ENCODE data around the gene RGP1. TPM values are rescaled to one million over a fixed set of nuclear protein-coding genes. Genes with fewer than 3 reads are reported as not detected.
A peak's percentile ranks its signal among the peaks of the same experiment; 100 is the strongest.

RGP1 gene
- total RNA-seq, 1 donor from 2014 or later: 34.9 TPM

DNA sequence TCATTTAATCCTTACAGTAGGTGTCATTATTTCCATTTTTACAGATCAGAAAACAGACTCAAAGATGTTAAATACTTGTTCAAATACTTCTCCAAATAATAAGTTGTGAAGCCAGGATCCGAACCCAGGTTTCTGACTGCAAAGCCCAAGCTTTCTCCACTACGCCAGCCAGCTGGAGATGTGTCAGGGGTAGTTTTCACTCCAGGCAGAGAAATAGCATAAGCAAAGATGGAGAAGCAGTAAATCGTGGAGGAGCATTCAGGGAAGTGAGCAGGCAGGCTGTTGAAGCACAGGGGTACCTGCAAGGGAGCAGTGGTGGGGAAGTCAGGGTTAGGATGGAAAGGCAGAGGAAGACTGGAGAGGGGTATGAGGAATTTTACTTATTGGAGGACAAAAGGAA, 20.0 kb upstream of the RGP1 start:
- TF ChIP-seq, protein P1, sequence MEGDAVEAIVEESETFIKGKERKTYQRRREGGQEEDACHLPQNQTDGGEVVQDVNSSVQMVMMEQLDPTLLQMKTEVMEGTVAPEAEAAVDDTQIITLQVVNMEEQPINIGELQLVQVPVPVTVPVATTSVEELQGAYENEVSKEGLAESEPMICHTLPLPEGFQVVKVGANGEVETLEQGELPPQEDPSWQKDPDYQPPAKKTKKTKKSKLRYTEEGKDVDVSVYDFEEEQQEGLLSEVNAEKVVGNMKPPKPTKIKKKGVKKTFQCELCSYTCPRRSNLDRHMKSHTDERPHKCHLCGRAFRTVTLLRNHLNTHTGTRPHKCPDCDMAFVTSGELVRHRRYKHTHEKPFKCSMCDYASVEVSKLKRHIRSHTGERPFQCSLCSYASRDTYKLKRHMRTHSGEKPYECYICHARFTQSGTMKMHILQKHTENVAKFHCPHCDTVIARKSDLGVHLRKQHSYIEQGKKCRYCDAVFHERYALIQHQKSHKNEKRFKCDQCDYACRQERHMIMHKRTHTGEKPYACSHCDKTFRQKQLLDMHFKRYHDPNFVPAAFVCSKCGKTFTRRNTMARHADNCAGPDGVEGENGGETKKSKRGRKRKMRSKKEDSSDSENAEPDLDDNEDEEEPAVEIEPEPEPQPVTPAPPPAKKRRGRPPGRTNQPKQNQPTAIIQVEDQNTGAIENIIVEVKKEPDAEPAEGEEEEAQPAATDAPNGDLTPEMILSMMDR (conservative IDR thresholded peaks at IDR 0.05): no peak
- Mint-ChIP-seq H3K4me3 (no peak overlapping the region), H3K4me1 (peaks cover 9% of the 10 kb centered on the region), H3K36me3 (ENCODE audit: low read depth) (peaks cover 11% of the 10 kb centered on the region), H3K9me3 (no peaks in the 10 kb centered on the region), H3K27me3 (ENCODE audit: low read depth) (no peaks in the 10 kb centered on the region), H3K27ac (ENCODE audit: unreplicated experiment) (no peak overlapping the region)
- no peak for DNase-seq (ENCODE audit: low read depth, low spot score)

DNA sequence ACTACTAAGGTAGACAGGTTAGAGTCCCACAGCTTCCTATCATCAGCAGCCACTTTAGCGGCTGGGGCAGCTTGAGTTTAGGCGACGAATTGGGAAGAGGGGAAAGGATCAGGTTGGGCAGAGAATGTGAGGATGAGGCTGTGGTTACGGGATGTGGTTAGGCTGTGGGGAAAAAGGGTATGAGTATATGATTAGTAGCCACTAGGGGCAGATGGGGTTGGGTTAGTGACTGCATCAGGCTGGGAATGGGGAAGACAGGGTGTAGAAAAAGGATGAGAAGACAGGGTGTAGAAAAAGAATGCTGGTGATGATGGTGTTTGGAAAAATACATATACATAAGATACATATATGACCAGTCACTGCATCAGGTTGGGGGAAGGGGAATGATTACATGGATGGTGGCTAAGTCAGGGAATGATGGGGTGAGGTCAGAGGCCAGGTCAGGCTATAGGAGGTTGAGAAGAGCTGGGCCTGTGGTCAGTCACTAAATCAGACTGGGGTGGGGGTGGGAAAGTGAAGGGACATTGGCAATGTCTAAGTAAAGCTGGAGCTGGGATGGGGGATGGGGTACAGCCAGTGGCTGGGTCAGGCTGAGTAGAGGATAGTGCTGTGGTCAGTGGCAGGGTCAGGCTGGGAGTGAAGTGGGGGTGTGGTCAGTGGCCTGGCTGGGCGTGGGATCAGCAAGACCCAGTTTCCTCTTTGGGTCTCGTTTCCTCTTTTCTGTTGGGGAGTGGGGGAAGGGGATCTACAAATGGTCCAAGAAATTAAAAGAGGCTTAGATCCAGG, 19.2 kb upstream of the RGP1 start:
- no peak overlapping the region for H3K4me3 Mint-ChIP-seq
- TF ChIP-seq, protein P1 (conservative IDR thresholded peaks at IDR 0.05): peak; percentile 60
- H3K36me3 Mint-ChIP-seq (ENCODE audit: low read depth): peaks cover 5% of the 10 kb centered on the region
- no peak overlapping the region for H3K27ac Mint-ChIP-seq (ENCODE audit: unreplicated experiment)
- peaks cover 9% of the 10 kb centered on the region for H3K4me1 Mint-ChIP-seq
- DNase-seq (ENCODE audit: low read depth, low spot score): no peak
- no peaks in the 10 kb centered on the region for H3K9me3 Mint-ChIP-seq
- H3K27me3 Mint-ChIP-seq (ENCODE audit: low read depth): no peaks in the 10 kb centered on the region

DNA sequence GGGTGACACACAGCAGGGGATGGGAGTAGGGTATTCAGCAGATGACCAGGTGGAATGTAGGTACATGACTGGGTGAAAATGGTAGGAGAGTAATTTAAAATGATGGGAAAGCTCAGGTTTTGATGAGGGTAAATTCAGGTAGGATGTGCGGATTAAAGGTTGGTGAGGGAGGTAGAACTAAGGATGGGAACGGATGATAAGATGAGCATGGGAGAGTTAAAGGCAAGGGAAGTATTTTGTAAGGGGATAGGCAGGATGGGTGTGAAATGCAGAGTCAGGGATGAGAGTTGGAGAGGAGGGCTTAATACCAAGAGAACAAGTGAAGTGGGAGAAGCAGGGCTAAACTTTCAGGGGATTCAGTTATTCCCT, 18.6 kb upstream of the RGP1 start:
- Mint-ChIP-seq H3K9me3 (no peaks in the 10 kb centered on the region), H3K27ac (ENCODE audit: unreplicated experiment) (peak overlapping the region; percentile 64), H3K36me3 (ENCODE audit: low read depth) (peaks cover 3% of the 10 kb centered on the region), H3K27me3 (ENCODE audit: low read depth) (no peaks in the 10 kb centered on the region), H3K4me1 (peaks cover 9% of the 10 kb centered on the region), H3K4me3 (no peak overlapping the region)
- TF ChIP-seq, protein P1 (conservative IDR thresholded peaks at IDR 0.05): no peak
- DNase-seq (ENCODE audit: low read depth, low spot score): no peak

DNA sequence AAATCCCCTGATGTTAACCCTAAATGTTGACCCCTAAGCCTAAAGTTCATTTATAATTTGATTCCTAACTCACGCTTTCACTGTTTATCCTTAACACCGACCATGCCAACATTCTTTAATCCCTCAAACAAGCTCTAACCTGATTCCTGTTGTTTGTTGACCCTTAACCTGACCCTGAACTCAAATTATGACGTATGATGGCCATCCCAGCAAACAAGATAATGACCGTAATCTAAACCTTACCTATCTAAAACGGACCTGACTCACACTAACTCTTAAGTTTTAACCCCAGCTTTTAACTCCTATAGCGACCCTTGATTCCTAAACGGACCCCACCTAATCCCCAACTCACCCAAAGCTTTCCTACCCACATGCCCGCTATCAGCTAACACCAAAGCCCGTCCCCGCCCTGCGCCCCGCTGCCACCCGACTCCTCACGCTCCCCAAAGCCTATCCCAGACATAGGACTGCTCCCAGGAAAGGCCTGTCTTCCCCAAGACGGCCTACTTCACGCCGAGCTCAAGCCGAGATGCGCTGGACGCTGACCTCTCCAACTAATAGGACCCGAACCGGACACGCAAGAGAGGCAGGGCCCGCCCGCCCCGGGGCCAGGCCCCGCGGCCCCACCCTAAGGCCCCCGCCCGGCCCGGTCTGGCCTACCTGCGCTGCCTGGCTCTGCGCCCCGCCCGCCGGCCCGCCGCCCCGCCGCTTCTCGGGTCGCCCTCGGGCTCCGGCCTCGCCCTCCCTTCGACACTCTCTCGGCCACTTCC, 17.5 kb upstream of the RGP1 start:
- no peak for DNase-seq (ENCODE audit: low read depth, low spot score)
- Mint-ChIP-seq H3K36me3 (ENCODE audit: low read depth) (peaks cover 3% of the 10 kb centered on the region), H3K27me3 (ENCODE audit: low read depth) (no peaks in the 10 kb centered on the region), H3K27ac (ENCODE audit: unreplicated experiment) (peak overlapping the region; percentile 96), H3K9me3 (no peaks in the 10 kb centered on the region), H3K4me3 (peak overlapping the region; percentile 99), H3K4me1 (peaks cover 20% of the 10 kb centered on the region)
- TF ChIP-seq, protein P1 (conservative IDR thresholded peaks at IDR 0.05): no peak

DNA sequence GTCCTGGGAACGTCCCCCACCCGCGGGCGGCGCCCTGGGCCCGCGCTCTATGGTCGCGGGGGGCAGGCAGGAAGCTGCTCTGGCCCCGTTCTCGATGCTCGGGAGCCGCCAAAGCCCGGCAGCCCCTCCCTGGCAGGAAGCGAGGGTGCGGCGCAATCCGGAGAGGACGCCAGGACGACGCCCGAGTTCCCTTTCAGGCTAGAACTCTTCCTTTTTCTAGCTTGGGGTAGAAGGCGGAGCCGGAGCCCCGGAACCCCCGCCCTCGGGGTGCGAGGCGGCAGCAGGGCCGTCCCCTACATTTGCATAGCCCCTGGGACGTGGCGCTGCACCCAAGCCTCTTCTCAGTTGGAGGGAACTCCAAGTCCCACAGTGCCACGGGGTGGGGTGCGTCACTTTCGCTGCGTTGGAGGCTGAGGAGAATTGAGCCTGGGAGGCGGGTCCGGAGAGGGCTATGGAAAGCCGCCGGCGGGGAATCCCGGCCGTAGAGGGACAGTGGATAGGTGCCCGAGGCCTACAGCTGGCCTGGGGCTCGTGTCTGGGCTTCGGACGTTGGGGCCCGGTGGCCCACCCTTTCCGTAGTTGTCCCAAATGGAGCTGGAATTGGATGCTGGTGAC, 16.8 kb upstream of the RGP1 start, which contains the start of the genes CREB3 and TLN1:
Gene CREB3, plus strand, starts transcription at position 482 of the 615 bp plus-strand sequence. Its CDS starts 107 bp downstream, at position 589.
Gene TLN1, minus strand, starts transcription at position 11 of the 615 bp plus-strand sequence. CDS start 6,501 bp downstream, outside the sequence.
- TF ChIP-seq, protein P1 (conservative IDR thresholded peaks at IDR 0.05): no peak
- H3K4me3 Mint-ChIP-seq: peak within 1 kb of the TSS; percentile 99
- H3K4me1 Mint-ChIP-seq: peaks cover 23% of the 10 kb centered on the region
- H3K9me3 Mint-ChIP-seq: no peaks in the 10 kb centered on the region
- H3K27me3 Mint-ChIP-seq (ENCODE audit: low read depth): no peaks in the 10 kb centered on the region
- H3K27ac Mint-ChIP-seq (ENCODE audit: unreplicated experiment): peak within 1 kb of the TSS; percentile 96
- peaks cover 3% of the 10 kb centered on the region for H3K36me3 Mint-ChIP-seq (ENCODE audit: low read depth)
- peak; percentile 89 for DNase-seq (ENCODE audit: low read depth, low spot score)
